Measurements from ENCODE around the gene AQP3. TPM values are rescaled to one million over a fixed set of nuclear protein-coding genes. Genes with fewer than 3 reads are reported as not detected.
"Not testable (repeated sequence)": the region's sequence is repeated elsewhere in the genome, so short reads cannot be mapped to it uniquely, and the experiment has no call there.

AQP3 gene
- total RNA-seq, 4 donors from 2014 or later = 1.7 to 24.2 (median 13.5) TPM

GRCh38 chr9:33408087-33408486 is 39.3 kb downstream of the AQP3 start:
- intact Hi-C loops (cut with DNase I; ENCODE audit: low total_unique reads) (loop anchor here (5.0 to 10.0 kb wide), 2 partner anchors 59 to 123 kb away; no protein-coding TSS in a partner anchor), in situ Hi-C loops (cut with MboI; ENCODE audit: low sequenced_read_pairs in 4 of 4) (no loop called here)
- H3K4me1 ChIP-seq = peaks cover 2 to 7% of the 10 kb centered on the region in 2 donors
- H3K27ac ChIP-seq = no peak overlapping the region
- DNase-seq (no peak), ATAC-seq (no peak)
- TF ChIP-seq POLR2A (IDR thresholded peaks at IDR 0.05) (no peak), CTCF (IDR thresholded peaks at IDR 0.05 in 4 of 5, conservative IDR thresholded peaks at IDR 0.05 in 1 of 5) (no peak)
- no peak overlapping the region for H3K4me3 ChIP-seq
- no peaks in the 10 kb centered on the region for H3K36me3 ChIP-seq
- no peaks in the 10 kb centered on the region for H3K9me3 ChIP-seq
- H3K27me3 ChIP-seq = no peaks in the 10 kb centered on the region

DNA sequence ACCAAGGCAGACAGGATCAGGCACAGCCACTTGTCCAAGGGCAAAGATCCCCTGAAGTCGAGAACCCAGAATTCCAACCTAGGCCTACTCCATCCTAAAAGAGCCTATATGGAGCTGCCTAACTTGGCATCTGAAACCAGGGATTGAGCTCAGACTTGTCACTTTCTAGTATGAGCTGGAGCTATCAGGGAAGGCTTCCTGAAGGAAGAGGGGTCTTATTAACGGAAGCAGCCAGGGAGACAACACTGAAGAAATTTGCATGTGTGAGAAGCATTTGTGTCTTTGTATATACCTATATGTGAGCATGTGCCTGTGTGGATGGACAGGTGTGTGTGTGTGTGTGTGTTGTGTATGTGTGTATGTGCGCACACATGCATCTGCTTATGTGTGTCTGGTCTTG is 40.3 kb downstream of the AQP3 start:
- TF ChIP-seq POLR2A (IDR thresholded peaks at IDR 0.05) (no peak), CTCF (IDR thresholded peaks at IDR 0.05 in 4 of 5, conservative IDR thresholded peaks at IDR 0.05 in 1 of 5) (no peak)
- in situ Hi-C loops (cut with MboI; ENCODE audit: low sequenced_read_pairs in 4 of 4) (no loop called here), intact Hi-C loops (cut with DNase I; ENCODE audit: low total_unique reads) (loop anchor here (5.0 to 10.0 kb wide), 2 partner anchors 60 to 122 kb away; no protein-coding TSS in a partner anchor)
- DNase-seq (no peak), ATAC-seq (no peak)
- Histone ChIP-seq H3K4me3 (no peak overlapping the region), H3K9me3 (no peaks in the 10 kb centered on the region), H3K36me3 (no peaks in the 10 kb centered on the region), H3K27me3 (no peaks in the 10 kb centered on the region), H3K27ac (no peak overlapping the region), H3K4me1 (peaks cover 12 to 17% of the 10 kb centered on the region in 2 donors)

DNA sequence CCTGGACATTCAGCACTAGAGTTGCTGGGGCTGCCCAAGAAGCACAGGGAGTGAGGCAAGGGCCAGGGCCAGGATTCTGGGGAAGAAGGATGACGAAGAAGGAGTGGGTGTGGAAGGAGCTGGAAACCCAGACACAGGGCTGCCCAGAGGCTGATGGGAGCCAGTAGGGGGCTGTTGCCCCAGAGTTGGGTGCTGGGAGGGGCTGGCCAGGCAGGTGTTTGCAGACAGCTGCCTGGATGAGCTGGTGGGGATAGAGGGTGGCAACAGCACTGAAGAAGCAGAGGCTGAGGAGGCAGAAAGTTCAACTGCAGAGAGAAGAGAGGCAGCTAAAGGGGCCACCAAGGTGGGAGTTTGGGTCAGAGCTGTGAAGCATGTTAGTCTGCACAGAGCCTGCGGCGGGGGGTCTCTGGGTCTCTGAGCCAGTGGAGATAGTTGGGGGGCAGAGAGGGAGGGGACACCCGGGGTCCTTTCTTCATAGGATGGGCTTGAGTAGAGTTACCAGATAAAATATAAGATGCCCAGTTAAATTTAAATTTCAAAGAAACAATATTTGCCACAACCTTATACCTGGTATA is 42.5 kb downstream of the AQP3 start:
- no peaks in the 10 kb centered on the region for H3K36me3 ChIP-seq
- intact Hi-C loops (cut with DNase I; ENCODE audit: low total_unique reads) (loop anchor here (5.0 to 10.0 kb wide), 2 partner anchors 62 to 120 kb away; no protein-coding TSS in a partner anchor), in situ Hi-C loops (cut with MboI; ENCODE audit: low sequenced_read_pairs in 4 of 4) (no loop called here)
- peak overlapping the region; percentile 4 to 48 (median 26) for H3K27ac ChIP-seq
- peaks cover 24% of the 10 kb centered on the region in 2 donors for H3K4me1 ChIP-seq
- no peaks in the 10 kb centered on the region for H3K27me3 ChIP-seq
- ATAC-seq (no peak), DNase-seq (no peak)
- H3K9me3 ChIP-seq = no peaks in the 10 kb centered on the region
- no peak overlapping the region for H3K4me3 ChIP-seq
- TF ChIP-seq CTCF (IDR thresholded peaks at IDR 0.05 in 4 of 5, conservative IDR thresholded peaks at IDR 0.05 in 1 of 5) = no peak
- no peak for TF ChIP-seq POLR2A (IDR thresholded peaks at IDR 0.05)

DNA sequence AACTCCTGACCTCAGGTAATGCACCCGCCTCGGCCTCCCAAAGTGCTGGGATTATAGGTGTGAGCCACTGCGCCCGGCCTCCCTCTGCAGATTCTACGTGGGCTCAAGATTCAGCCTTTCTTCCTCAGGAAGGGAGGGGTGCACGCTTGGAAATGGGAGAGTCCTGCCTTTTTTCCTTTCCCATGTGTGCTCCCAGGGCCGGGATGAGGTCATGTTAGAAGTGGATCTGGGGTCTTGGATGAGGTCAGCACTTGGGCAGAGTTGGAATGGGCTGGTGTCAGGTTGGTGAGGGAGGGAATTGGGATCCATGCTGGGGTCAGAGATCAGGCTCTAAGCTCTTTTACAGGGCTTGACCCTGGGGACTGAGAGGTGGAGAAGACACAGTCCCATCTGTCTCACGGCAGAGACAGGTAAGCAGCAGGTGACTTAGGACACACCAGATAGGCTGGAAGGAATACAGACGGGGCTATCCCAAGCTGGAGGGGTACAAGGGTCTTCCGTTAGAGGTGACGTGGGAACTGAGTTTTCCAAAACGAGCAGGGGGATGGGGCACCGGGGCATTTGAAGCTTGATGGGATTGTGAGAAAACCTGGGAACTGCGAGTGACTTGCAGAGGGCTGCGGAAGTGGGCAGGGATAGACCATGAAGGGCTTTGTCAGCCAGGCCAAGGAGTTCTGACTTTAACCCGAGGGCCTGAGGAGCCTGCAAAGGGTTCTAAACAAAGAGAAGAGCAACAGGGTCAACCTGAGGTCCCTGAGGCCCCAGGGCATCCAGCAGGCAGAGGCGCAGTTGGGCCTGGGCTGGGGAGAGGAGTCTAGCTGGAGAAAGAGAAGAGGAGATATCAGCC is 43.2 kb downstream of the AQP3 start:
- H3K27ac ChIP-seq = peak overlapping the region; percentile 4 to 77 (median 26)
- H3K4me1 ChIP-seq = peaks cover 24 to 30% of the 10 kb centered on the region in 2 donors
- in situ Hi-C loops (cut with MboI; ENCODE audit: low sequenced_read_pairs in 4 of 4) (no loop called here), intact Hi-C loops (cut with DNase I; ENCODE audit: low total_unique reads) (loop anchor here (10.0 kb wide), 1 partner anchor 119 kb away; no protein-coding TSS in a partner anchor)
- TF ChIP-seq POLR2A (IDR thresholded peaks at IDR 0.05) = no peak
- no peak for TF ChIP-seq CTCF (IDR thresholded peaks at IDR 0.05 in 4 of 5, conservative IDR thresholded peaks at IDR 0.05 in 1 of 5)
- H3K9me3 ChIP-seq = no peaks in the 10 kb centered on the region
- DNase-seq (no peak), ATAC-seq (peak in 1 of 2 donors; percentile 42)
- no peaks in the 10 kb centered on the region for H3K27me3 ChIP-seq
- H3K4me3 ChIP-seq = no peak overlapping the region
- no peaks in the 10 kb centered on the region for H3K36me3 ChIP-seq

DNA sequence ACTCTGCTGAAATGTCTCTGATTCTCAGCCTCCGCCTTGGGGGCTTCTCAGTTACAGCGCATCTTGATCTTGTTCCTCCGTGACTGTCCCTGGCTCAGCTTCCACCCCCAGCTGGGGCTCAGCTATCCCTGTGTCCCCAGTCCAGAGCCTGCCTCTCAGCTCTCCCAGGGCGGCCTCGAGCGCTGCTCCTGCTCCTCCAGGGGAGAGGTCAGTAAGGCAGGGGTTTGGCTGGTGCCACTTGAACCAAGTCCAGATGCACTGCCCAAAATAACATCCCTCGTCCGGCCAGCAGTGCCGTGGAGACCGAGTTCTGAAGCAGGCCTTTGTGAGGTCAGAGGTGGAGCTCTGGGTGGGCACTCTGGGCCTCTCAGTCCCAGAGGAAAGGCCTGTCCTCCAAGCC is 45.0 kb downstream of the AQP3 start, which contains the start of gene AQP7:
Gene AQP7, minus strand, starts transcription at position 198 of the 400 bp plus-strand sequence. CDS start 1,306 bp downstream, outside the sequence.
- H3K9me3 ChIP-seq; H3K36me3 ChIP-seq; in situ Hi-C loops (cut with MboI; ENCODE audit: low sequenced_read_pairs in 4 of 4); ATAC-seq; H3K27me3 ChIP-seq: not testable (repeated sequence)
- Histone ChIP-seq H3K27ac (peak within 1 kb of the TSS; percentile 67 to 84 (median 77)), H3K4me3 (peak within 1 kb of the TSS; percentile 38 to 43 (median 42)), H3K4me1 (peaks cover 24 to 30% of the 10 kb centered on the region in 2 donors)
- intact Hi-C loops (cut with DNase I; ENCODE audit: low total_unique reads) = loop anchor here (10.0 kb wide), 1 partner anchor 118 kb away; no protein-coding TSS in a partner anchor
- DNase-seq = peak in 1 of 2 donors; percentile 52

GRCh38 chr9:33401809-33402208 is 45.6 kb downstream of the AQP3 start:
- DNase-seq; H3K9me3 ChIP-seq; ATAC-seq; H3K27me3 ChIP-seq; H3K36me3 ChIP-seq; in situ Hi-C loops (cut with MboI; ENCODE audit: low sequenced_read_pairs in 4 of 4): not testable (repeated sequence)
- peaks cover 24 to 30% of the 10 kb centered on the region in 2 donors for H3K4me1 ChIP-seq
- peak overlapping the region; percentile 38 to 43 (median 42) for H3K4me3 ChIP-seq
- H3K27ac ChIP-seq = peak overlapping the region; percentile 67 to 84 (median 77)
- intact Hi-C loops (cut with DNase I; ENCODE audit: low total_unique reads) = loop anchor here (10.0 kb wide), 1 partner anchor 117 kb away; no protein-coding TSS in a partner anchor

GRCh38 chr9:33399047-33399446 is 48.3 kb downstream of the AQP3 start:
- in situ Hi-C loops (cut with MboI; ENCODE audit: low sequenced_read_pairs in 4 of 4); DNase-seq; ATAC-seq; H3K36me3 ChIP-seq; H3K4me3 ChIP-seq; intact Hi-C loops (cut with DNase I; ENCODE audit: low total_unique reads); H3K27me3 ChIP-seq; H3K9me3 ChIP-seq: not testable (repeated sequence)
- H3K27ac ChIP-seq = peak overlapping the region; percentile 13 to 84 (median 72)
- H3K4me1 ChIP-seq = peaks cover 33 to 35% of the 10 kb centered on the region in 2 donors

Measured in gastrocnemius medialis (tissue), 4 donors.